ENCODE measurements around the gene ZNF212.
"Not testable (repeated sequence)": the region's sequence is repeated elsewhere in the genome, so short reads cannot be mapped to it uniquely, and the experiment has no call there.

Gene ZNF212

DNA sequence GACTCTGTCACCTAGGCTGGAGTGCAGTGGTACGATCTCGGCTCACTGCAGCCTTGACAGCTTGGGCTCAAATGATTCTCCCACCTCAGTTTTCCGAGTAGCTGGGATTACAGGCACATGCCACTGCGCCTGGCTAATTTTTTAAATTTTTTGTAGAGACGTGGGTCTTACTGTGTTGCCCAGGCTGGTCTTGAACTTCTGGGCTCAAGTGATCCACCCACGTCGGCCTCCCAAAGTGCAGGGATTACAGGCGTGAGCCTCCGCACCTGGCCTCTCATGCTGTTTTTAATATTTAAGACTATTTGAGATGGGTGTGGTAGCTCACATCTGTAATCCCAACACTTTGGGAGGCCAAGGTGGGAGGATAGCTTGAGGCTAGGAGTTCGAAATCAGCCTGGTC, 12.1 kb downstream of the ZNF212 start:
- Mint-ChIP-seq H3K36me3 (peaks cover 23% of the 10 kb centered on the region), H3K4me1 (peaks cover 14% of the 10 kb centered on the region)
- not testable (repeated sequence) for H3K27ac Mint-ChIP-seq, H3K27me3 Mint-ChIP-seq, H3K9me3 Mint-ChIP-seq, DNase-seq, H3K4me3 Mint-ChIP-seq
- CTCF ChIA-PET = interaction anchor here (2.3 kb wide), 1 partner anchor 10 kb away, joined by 8 read pairs; the partner anchor contains the start of gene ZNF783

DNA sequence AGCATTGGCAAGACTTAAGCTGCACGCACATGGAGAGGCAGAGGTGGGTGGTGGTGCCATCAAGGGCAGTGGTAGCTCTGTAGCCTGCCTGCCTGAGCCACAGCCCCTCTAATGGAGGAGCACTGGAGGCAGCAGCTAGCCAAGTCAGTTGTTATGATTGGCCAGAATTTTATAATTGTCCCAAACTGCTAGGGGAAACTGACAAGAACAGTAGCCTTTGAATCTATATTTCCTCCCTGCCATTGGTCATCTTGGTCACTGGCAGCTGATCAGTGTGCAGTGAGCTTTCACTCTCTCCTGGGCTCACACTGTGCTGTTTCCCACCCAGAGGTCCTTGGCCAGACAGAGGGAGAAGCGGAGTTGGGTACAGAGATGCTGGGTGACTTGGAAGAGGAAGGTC, 12.9 kb downstream of the ZNF212 start:
- CTCF ChIA-PET = interaction anchor here (2.3 kb wide), 1 partner anchor 9 kb away, joined by 8 read pairs; the partner anchor contains the start of gene ZNF783
- H3K27me3 Mint-ChIP-seq = no peaks in the 10 kb centered on the region
- H3K36me3 Mint-ChIP-seq = peaks cover 23% of the 10 kb centered on the region
- H3K4me3 Mint-ChIP-seq = no peak overlapping the region
- DNase-seq = no peak
- H3K4me1 Mint-ChIP-seq = peaks cover 14% of the 10 kb centered on the region
- H3K9me3 Mint-ChIP-seq = no peaks in the 10 kb centered on the region
- no peak overlapping the region for H3K27ac Mint-ChIP-seq

- no peaks in the 10 kb centered on the region for H3K9me3 Mint-ChIP-seq
- no peak overlapping the region for H3K4me3 Mint-ChIP-seq
- no peak for DNase-seq
- no peak overlapping the region for H3K27ac Mint-ChIP-seq
- H3K36me3 Mint-ChIP-seq = peaks cover 23% of the 10 kb centered on the region
- H3K27me3 Mint-ChIP-seq = no peaks in the 10 kb centered on the region
- CTCF ChIA-PET = interaction anchor here (2.3 kb wide), 1 partner anchor 8 kb away, joined by 8 read pairs; the partner anchor contains the start of gene ZNF783
- H3K4me1 Mint-ChIP-seq = peaks cover 5% of the 10 kb centered on the region
Measured at GRCh38 chr7:149253665-149254064, 14.2 kb downstream of the ZNF212 start.

DNA sequence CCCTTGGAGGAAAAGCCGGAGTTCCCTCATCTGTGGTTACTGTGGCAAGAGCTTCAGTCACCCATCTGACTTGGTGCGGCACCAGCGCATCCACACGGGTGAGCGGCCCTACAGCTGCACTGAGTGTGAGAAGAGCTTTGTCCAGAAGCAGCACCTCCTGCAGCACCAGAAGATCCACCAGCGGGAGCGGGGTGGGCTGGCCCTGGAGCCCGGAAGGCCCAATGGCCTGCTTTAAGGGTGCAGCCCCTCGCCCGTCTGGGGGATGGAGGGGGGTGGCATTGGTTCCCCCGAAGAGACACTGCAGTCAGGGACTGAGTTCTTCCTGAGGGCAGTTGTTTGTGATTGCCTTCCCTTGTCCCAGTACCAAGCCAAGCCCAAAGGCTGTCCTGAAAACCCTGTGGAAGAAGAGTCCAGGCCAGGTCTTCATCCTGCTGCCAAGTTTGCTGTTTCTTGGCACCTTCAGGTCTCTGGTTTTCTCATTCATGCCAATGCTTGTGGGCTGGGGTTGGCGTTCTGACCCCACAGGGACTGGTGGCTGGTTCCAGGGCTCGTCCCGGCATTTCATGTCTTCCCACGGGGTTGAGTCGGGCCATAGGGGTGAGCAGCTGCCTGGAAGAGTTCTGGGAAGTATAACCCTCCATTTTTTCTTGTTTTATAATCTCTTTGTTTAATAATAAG, 14.9 kb downstream of the ZNF212 start:
- no peak overlapping the region for H3K27ac Mint-ChIP-seq
- CTCF ChIA-PET = no interaction called here
- DNase-seq = no peak

GRCh38 chr7:149255174-149255573, 15.7 kb downstream of the ZNF212 start:
- H3K4me3 Mint-ChIP-seq = no peak overlapping the region
- no peak for DNase-seq
- peaks cover 23% of the 10 kb centered on the region for H3K36me3 Mint-ChIP-seq
- H3K27me3 Mint-ChIP-seq = no peaks in the 10 kb centered on the region
- no peaks in the 10 kb centered on the region for H3K4me1 Mint-ChIP-seq
- H3K9me3 Mint-ChIP-seq = no peaks in the 10 kb centered on the region
- H3K27ac Mint-ChIP-seq = no peak overlapping the region
- CTCF ChIA-PET = no interaction called here

More for the DNA sequence above, 14.9 kb downstream of the ZNF212 start:
- no peak overlapping the region for H3K4me3 Mint-ChIP-seq
- H3K4me1 Mint-ChIP-seq = no peaks in the 10 kb centered on the region
- peaks cover 23% of the 10 kb centered on the region for H3K36me3 Mint-ChIP-seq
- no peaks in the 10 kb centered on the region for H3K9me3 Mint-ChIP-seq
- no peaks in the 10 kb centered on the region for H3K27me3 Mint-ChIP-seq

GRCh38 chr7:149256568-149256967, 17.1 kb downstream of the ZNF212 start:
- Mint-ChIP-seq H3K4me3 (no peak overlapping the region), H3K9me3 (no peaks in the 10 kb centered on the region), H3K27me3 (no peaks in the 10 kb centered on the region), H3K27ac (no peak overlapping the region), H3K4me1 (peaks cover 8% of the 10 kb centered on the region), H3K36me3 (peaks cover 18% of the 10 kb centered on the region)
- CTCF ChIA-PET = no interaction called here
- DNase-seq = no peak

- no peaks in the 10 kb centered on the region for H3K9me3 Mint-ChIP-seq
- H3K27me3 Mint-ChIP-seq = no peaks in the 10 kb centered on the region
- H3K27ac Mint-ChIP-seq = no peak overlapping the region
- DNase-seq = no peak
- CTCF ChIA-PET = interaction anchor here (1.4 kb wide), 1 partner anchor 12 kb away, joined by 3 read pairs; no protein-coding TSS in a partner anchor
- peaks cover 18% of the 10 kb centered on the region for H3K36me3 Mint-ChIP-seq
- H3K4me1 Mint-ChIP-seq = peaks cover 10% of the 10 kb centered on the region
- H3K4me3 Mint-ChIP-seq = no peak overlapping the region
Measured at GRCh38 chr7:149257146-149257545, 17.7 kb downstream of the ZNF212 start.

DNA sequence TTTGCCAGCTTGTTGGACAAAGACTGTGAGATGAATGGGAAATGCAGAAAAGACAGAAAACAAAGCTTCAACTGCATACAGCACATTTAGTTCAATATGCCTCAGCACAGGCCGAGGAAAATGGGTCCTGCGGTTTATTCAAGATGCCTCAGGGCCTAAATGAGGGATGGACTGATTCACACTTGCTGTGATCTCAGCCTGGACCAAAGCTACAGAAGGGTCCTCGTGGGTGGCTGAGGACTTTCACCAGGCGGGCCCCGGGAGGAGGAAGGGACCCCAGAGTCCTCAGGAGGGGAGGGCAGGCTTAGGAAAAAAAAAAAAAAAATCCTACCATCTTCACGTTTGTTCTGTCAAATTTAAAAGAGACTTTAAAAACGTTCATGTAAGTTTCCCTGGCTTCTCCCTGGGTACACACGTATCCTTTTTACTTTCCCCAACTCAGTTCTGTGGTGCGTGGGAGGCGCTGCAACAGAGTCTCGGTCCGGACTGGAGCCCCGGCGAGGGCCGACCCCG, 21.9 kb downstream of the ZNF212 start:
- H3K27me3 Mint-ChIP-seq = no peaks in the 10 kb centered on the region
- CTCF ChIA-PET = interaction anchor here (0.6 to 2.0 kb wide), 13 partner anchors 9 to 481 kb away, joined by 3 to 10 read pairs (median 5); partner anchors contain the start of genes PDIA4 and ZNF282
- no peaks in the 10 kb centered on the region for H3K9me3 Mint-ChIP-seq
- H3K36me3 Mint-ChIP-seq = peaks cover 12% of the 10 kb centered on the region
- H3K4me1 Mint-ChIP-seq = peaks cover 30% of the 10 kb centered on the region
- peak overlapping the region; percentile 82 for H3K27ac Mint-ChIP-seq
- DNase-seq = no peak
- peak overlapping the region; percentile 75 for H3K4me3 Mint-ChIP-seq

GRCh38 chr7:149261829-149262617, 22.6 kb downstream of the ZNF212 start, which contains the start of gene ZNF783:
TSS of gene ZNF783 (plus strand) at chr7:149262196. CDS start at chr7:149262334, 138 bp downstream.
- Mint-ChIP-seq H3K9me3 (no peaks in the 10 kb centered on the region), H3K36me3 (peaks cover 18% of the 10 kb centered on the region), H3K27ac (peak within 1 kb of the TSS; percentile 82), H3K4me3 (peak within 1 kb of the TSS; percentile 75), H3K4me1 (peaks cover 30% of the 10 kb centered on the region), H3K27me3 (no peaks in the 10 kb centered on the region)
- CTCF ChIA-PET = interaction anchor here (0.6 to 2.0 kb wide), 15 partner anchors 9 to 481 kb away, joined by 3 to 10 read pairs (median 5); partner anchors contain the start of genes PDIA4 and ZNF282
- peak; percentile 88 for DNase-seq

DNA sequence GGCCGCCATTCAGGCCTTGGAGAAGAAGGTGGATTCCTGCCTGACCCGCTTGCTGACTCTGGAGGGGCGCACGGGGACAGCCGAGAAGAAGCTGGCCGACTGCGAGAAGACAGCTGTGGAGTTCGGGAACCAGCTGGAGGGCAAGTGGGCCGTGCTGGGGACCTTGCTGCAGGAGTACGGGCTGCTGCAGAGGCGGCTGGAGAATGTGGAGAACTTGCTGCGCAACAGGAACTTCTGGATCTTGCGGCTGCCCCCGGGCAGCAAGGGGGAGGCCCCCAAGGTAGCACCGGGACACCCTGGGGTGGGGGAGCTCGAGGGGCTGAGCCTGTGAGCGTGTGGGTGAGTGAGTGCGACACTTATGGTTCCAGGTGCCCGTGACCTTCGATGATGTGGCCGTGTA, 27.0 kb downstream of the ZNF212 start:
- no peak for DNase-seq
- H3K27ac Mint-ChIP-seq = no peak overlapping the region
- CTCF ChIA-PET = no interaction called here
- no peaks in the 10 kb centered on the region for H3K27me3 Mint-ChIP-seq
- H3K4me1 Mint-ChIP-seq = peaks cover 23% of the 10 kb centered on the region
- H3K9me3 Mint-ChIP-seq = no peaks in the 10 kb centered on the region
- H3K4me3 Mint-ChIP-seq = no peak overlapping the region
- peaks cover 48% of the 10 kb centered on the region for H3K36me3 Mint-ChIP-seq

- peaks cover 18% of the 10 kb centered on the region for H3K4me1 Mint-ChIP-seq
- no peak for DNase-seq
- H3K36me3 Mint-ChIP-seq = peaks cover 49% of the 10 kb centered on the region
- H3K27me3 Mint-ChIP-seq = no peaks in the 10 kb centered on the region
- H3K9me3 Mint-ChIP-seq = no peaks in the 10 kb centered on the region
- CTCF ChIA-PET = no interaction called here
- no peak overlapping the region for H3K27ac Mint-ChIP-seq
- no peak overlapping the region for H3K4me3 Mint-ChIP-seq
Measured at GRCh38 chr7:149267733-149268132, 28.3 kb downstream of the ZNF212 start.

DNA sequence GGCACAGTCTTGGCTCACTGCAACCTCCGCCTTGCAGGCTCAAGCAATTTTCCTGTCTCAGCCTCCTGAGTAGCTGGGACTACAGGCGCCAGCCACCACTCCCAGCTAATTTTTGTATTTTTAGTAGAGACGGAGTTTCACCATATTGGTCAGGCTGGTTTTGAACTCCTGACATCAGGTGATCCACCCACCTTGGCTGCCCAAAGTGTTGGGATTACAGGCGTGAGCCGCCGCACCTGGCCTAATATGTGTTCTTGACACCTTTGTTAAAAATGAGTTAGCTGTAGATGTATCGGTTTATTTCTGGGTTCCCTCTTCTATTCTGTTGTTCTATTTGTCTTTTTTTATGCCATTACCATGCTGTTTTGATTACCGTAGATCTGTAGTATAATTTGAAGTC, 35.0 kb downstream of the ZNF212 start:
- H3K9me3 Mint-ChIP-seq, CTCF ChIA-PET, DNase-seq, H3K4me3 Mint-ChIP-seq, H3K4me1 Mint-ChIP-seq, H3K27me3 Mint-ChIP-seq, H3K27ac Mint-ChIP-seq: not testable (repeated sequence)
- H3K36me3 Mint-ChIP-seq = peaks cover 50% of the 10 kb centered on the region

DNA sequence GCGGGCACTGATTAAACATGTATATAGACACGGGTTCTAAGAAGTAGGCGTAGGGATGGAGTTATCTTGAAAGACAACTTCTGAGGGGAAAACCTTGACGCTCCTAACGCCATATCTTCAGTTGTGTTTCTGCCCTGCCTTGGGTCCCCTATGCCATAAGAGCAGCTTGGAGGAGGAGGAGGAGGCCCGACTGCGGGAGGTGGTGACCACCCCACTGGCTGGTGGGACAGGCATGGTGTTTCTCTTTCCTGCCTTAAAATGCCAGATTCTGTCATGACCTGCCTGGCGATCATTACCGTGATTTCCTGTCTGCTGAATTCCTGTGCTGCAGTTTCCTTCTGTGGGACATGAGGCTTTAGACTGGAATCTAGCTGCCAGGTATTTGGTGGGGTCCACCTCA, 38.4 kb downstream of the ZNF212 start:
- Mint-ChIP-seq H3K27ac (no peak overlapping the region), H3K36me3 (peaks cover 43% of the 10 kb centered on the region)

DNA sequence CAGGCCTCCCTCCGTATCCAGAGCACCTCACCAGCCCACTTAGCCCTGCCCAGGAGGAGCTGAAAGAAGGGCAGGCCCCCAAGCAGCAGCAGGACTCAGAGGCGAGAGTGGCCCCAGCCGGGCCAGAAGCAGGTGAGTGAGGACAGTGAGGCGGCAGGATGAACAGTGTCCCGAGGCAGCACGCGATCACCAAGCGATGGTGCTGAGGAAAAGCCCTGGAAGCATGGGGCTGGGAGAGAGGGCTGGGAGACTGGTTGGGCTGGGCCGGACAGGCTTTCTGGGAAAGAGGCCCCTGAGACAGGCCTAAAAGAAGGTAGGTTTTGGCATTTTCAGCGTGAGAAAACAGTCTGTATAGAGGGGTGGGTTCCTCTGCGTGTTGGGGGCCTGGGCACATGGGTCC, 38.9 kb downstream of the ZNF212 start:
- H3K4me3 Mint-ChIP-seq = no peak overlapping the region
- H3K4me1 Mint-ChIP-seq = peaks cover 7% of the 10 kb centered on the region
- no peaks in the 10 kb centered on the region for H3K9me3 Mint-ChIP-seq
- DNase-seq = no peak
- H3K27ac Mint-ChIP-seq = no peak overlapping the region
- H3K36me3 Mint-ChIP-seq = peaks cover 37% of the 10 kb centered on the region
- H3K27me3 Mint-ChIP-seq = no peaks in the 10 kb centered on the region
- CTCF ChIA-PET = no interaction called here

More for the DNA sequence above, 38.4 kb downstream of the ZNF212 start:
- H3K9me3 Mint-ChIP-seq = no peaks in the 10 kb centered on the region
- no peak overlapping the region for H3K4me3 Mint-ChIP-seq
- CTCF ChIA-PET = no interaction called here
- H3K4me1 Mint-ChIP-seq = peaks cover 6% of the 10 kb centered on the region
- H3K27me3 Mint-ChIP-seq = no peaks in the 10 kb centered on the region
- no peak for DNase-seq
